ENCODE results near the gene ZMYND8.

GRCh38 chr20:47224300-47224791, 132.2 kb downstream of the ZMYND8 start:
- no peak for TF ChIP-seq TAF1 (IDR thresholded peaks at IDR 0.05; ENCODE audit: borderline replicate concordance, insufficient read depth, low read length)
- no peak for TF ChIP-seq FOXP2 (optimal IDR thresholded peaks at IDR 0.05; ENCODE audit: borderline replicate concordance, extremely low read depth, extremely low read length, insufficient read depth)

All from PFSK-1 (cell line).